WTC11 (cell line): Measurements from ENCODE around the gene ANKRD39. TPM values are rescaled to one million over a fixed set of nuclear protein-coding genes. Genes with fewer than 3 reads are reported as not detected.

ENCODE experiments used
- ATAC-seq: fragments of 200-7000 bp; cut with Tn5 transposase; 2 replicates; pipeline ENCODE4 v1.10.0; 2021; ENCODE audit warnings: mild to moderate bottlenecking, moderate library complexity
- CTCF ChIA-PET: fragments of 300-600 bp; sonication (Branson Sonifier 250); formaldehyde crosslinking; loops from one replicate; lab custom pipeline; 2021; ENCODE audit warnings: antibody characterized with exemption; lab: Charles Lee
- POLR2A ChIA-PET: fragments of 350-600 bp; sonication (Branson Sonifier 250); formaldehyde crosslinking; loops from one replicate; lab custom pipeline; 2021; ENCODE audit warnings: antibody characterized with exemption; lab: Charles Lee
- DNase-seq: peaks from one replicate; pipeline ENCODE4 v3.0.0; 2021; ENCODE audit warnings: low spot score
- H3K27ac Mint-ChIP-seq: 2 replicates; pipeline ENCODE4 v1.8.0; 2021; ENCODE audit warnings: mixed read lengths
- H3K27me3 Mint-ChIP-seq: 2 replicates; pipeline ENCODE4 v1.8.0; 2021; ENCODE audit warnings: low read depth, mild to moderate bottlenecking, moderate library complexity, mixed read lengths
- H3K36me3 Mint-ChIP-seq: 2 replicates; pipeline ENCODE4 v1.8.0; 2021; ENCODE audit warnings: mixed read lengths
- H3K4me1 Mint-ChIP-seq: 2 replicates; pipeline ENCODE4 v1.8.0; 2022; ENCODE audit warnings: mixed read lengths
- H3K4me3 Mint-ChIP-seq: 2 replicates; pipeline ENCODE4 v1.8.0; 2021; ENCODE audit warnings: mild to moderate bottlenecking, moderate library complexity, mixed read lengths
- H3K9me3 Mint-ChIP-seq: 2 replicates; pipeline ENCODE4 v1.8.0; 2021; ENCODE audit warnings: mixed read lengths
- ARID4B ChIP-seq: sonication (generic); formaldehyde crosslinking; IDR thresholded peaks from 2 replicates; pipeline ENCODE4 v1.8.0; 2023; ENCODE audit warnings: missing genetic modification reagents, mild to moderate bottlenecking, borderline replicate concordance
- CREB1 ChIP-seq: sonication (generic); formaldehyde crosslinking; IDR thresholded peaks from 2 replicates; pipeline ENCODE4 v1.8.0; 2023; ENCODE audit warnings: mild to moderate bottlenecking, missing genetic modification reagents
- GTF2I ChIP-seq: fragments of 250-450 bp; sonication (Bioruptor Pico); conservative IDR thresholded peaks from 2 replicates; pipeline ENCODE4 v1.4.0; 2021; ENCODE audit warnings: mild to moderate bottlenecking
- IRF2 ChIP-seq: sonication (generic); formaldehyde crosslinking; IDR thresholded peaks from 2 replicates; pipeline ENCODE4 v1.8.0; 2022; ENCODE audit warnings: low read depth, missing genetic modification reagents, borderline replicate concordance
- KAT7 ChIP-seq: sonication (generic); formaldehyde crosslinking; IDR thresholded peaks from 2 replicates; pipeline ENCODE4 v1.8.1; 2023; ENCODE audit warnings: missing genetic modification reagents, mild to moderate bottlenecking, borderline replicate concordance
- NR2C2 ChIP-seq: sonication (generic); formaldehyde crosslinking; IDR thresholded peaks from 2 replicates; pipeline ENCODE4 v1.8.0; 2022; ENCODE audit warnings: mild to moderate bottlenecking, missing genetic modification reagents
- OVOL2 ChIP-seq: fragments of 250-450 bp; sonication (Bioruptor Pico); IDR thresholded peaks from 2 replicates; pipeline ENCODE4 v1.9.0; 2021; ENCODE audit warnings: mild to moderate bottlenecking, borderline replicate concordance
- TEAD1 ChIP-seq: sonication (generic); formaldehyde crosslinking; IDR thresholded peaks from 2 replicates; pipeline ENCODE4 v1.8.0; 2022; ENCODE audit warnings: mild to moderate bottlenecking, missing genetic modification reagents
- USF2 ChIP-seq: sonication (generic); formaldehyde crosslinking; IDR thresholded peaks from 2 replicates; pipeline ENCODE4 v1.8.1; 2023; ENCODE audit warnings: mild to moderate bottlenecking, missing genetic modification reagents, moderate library complexity
- ZBTB43 ChIP-seq: sonication (generic); formaldehyde crosslinking; IDR thresholded peaks from 2 replicates; pipeline ENCODE4 v1.8.1; 2023; ENCODE audit warnings: mild to moderate bottlenecking, missing genetic modification reagents
- ZNF138 ChIP-seq: sonication (generic); formaldehyde crosslinking; conservative IDR thresholded peaks from 2 replicates; pipeline ENCODE4 v1.8.1; 2022; ENCODE audit warnings: mild to moderate bottlenecking, moderate library complexity, missing genetic modification reagents
- ZNF232 ChIP-seq: sonication (generic); formaldehyde crosslinking; IDR thresholded peaks from 2 replicates; pipeline ENCODE4 v1.8.0; 2022; ENCODE audit warnings: mild to moderate bottlenecking, missing genetic modification reagents
- ZNF263 ChIP-seq: sonication (generic); formaldehyde crosslinking; IDR thresholded peaks from 2 replicates; pipeline ENCODE4 v1.8.1; 2022; ENCODE audit warnings: low read depth, mild to moderate bottlenecking, moderate library complexity, missing genetic modification reagents
- ZNF532 ChIP-seq: fragments of 250-450 bp; sonication (Bioruptor Pico); IDR thresholded peaks from 2 replicates; pipeline ENCODE4 v1.9.0; 2021; ENCODE audit warnings: mild to moderate bottlenecking, borderline replicate concordance
- ZSCAN18 ChIP-seq: fragments of 250-450 bp; sonication (Bioruptor Pico); IDR thresholded peaks from 2 replicates; pipeline ENCODE4 v2.1.2; 2022; ENCODE audit warnings: mild to moderate bottlenecking, moderate library complexity
- total RNA-seq: library from RNA; stranded (reverse); gene quantifications from 3 replicates; pipeline ENCODE4 v1.2.3, GENCODE V29; 2021

The ANKRD39 gene
- total RNA-seq, 1 experiment from 2014 or later = 17.9 TPM

- no peaks in the 10 kb centered on the region for H3K36me3 Mint-ChIP-seq
- no peak for DNase-seq
- H3K4me3 Mint-ChIP-seq = no peak overlapping the region
- H3K4me1 Mint-ChIP-seq = peaks cover 19% of the 10 kb centered on the region
- no peak for TF ChIP-seq GTF2I (CRISPR knock-in tag)
- TF ChIP-seq NR2C2 = no peak
- no peak for TF ChIP-seq KAT7 (CRISPR knock-in tag)
- no peak for TF ChIP-seq CREB1 (CRISPR knock-in tag)
- no peak for TF ChIP-seq ZNF532
- TF ChIP-seq ZNF232 (CRISPR knock-in tag) = no peak
- TF ChIP-seq, all 79 proteins: peak for 0
- ChIA-PET POLR2A (no interaction called here), CTCF (interaction anchor here (0.9 to 7.2 kb wide), 6 partner anchors 12 to 48 kb away, joined by 3 to 56 read pairs (median 8); partner anchors contain the start of gene ANKRD39)
- no peak for ATAC-seq
- no peaks in the 10 kb centered on the region for H3K9me3 Mint-ChIP-seq
- no peak overlapping the region for H3K27ac Mint-ChIP-seq
- no peaks in the 10 kb centered on the region for H3K27me3 Mint-ChIP-seq
These were observed 45.5 kb upstream of the ANKRD39 start for GRCh38 chr2:96903318-96903717.

GRCh38 chr2:96900237-96900636 is 42.4 kb upstream of the ANKRD39 start:
- ChIA-PET POLR2A (no interaction called here), CTCF (interaction anchor here (0.7 to 2.1 kb wide), 5 partner anchors 21 to 109 kb away, joined by 3 to 8 read pairs (median 3); partner anchors contain the start of gene ANKRD39)
- no peak for ATAC-seq
- Mint-ChIP-seq H3K27me3 (no peaks in the 10 kb centered on the region; the same call in 1 of the 2 replicates), H3K27ac (no peak overlapping the region), H3K4me3 (no peak overlapping the region), H3K9me3 (no peaks in the 10 kb centered on the region), H3K4me1 (peaks cover 17% of the 10 kb centered on the region), H3K36me3 (no peaks in the 10 kb centered on the region)
- no peak for TF ChIP-seq OVOL2 (CRISPR knock-in tag)
- no peak for TF ChIP-seq ZSCAN18 (CRISPR knock-in tag)
- no peak for TF ChIP-seq ZNF263 (CRISPR knock-in tag)
- no peak for TF ChIP-seq IRF2 (CRISPR knock-in tag)
- TF ChIP-seq ZBTB43 (CRISPR knock-in tag) = no peak
- TF ChIP-seq TEAD1 (CRISPR knock-in tag) = no peak
- DNase-seq = no peak

GRCh38 chr2:96899413-96899741 is 41.6 kb upstream of the ANKRD39 start:
- Mint-ChIP-seq H3K27me3 (no peaks in the 10 kb centered on the region; the same call in 1 of the 2 replicates), H3K9me3 (no peaks in the 10 kb centered on the region), H3K4me1 (peaks cover 22% of the 10 kb centered on the region), H3K36me3 (no peaks in the 10 kb centered on the region), H3K4me3 (no peak overlapping the region), H3K27ac (no peak overlapping the region)
- DNase-seq (no peak), ATAC-seq (no peak)
- CTCF ChIA-PET = interaction anchor here (1.2 to 2.1 kb wide), 4 partner anchors 30 to 52 kb away, joined by 3 to 8 read pairs (median 4); partner anchors contain the start of gene ANKRD39
- POLR2A ChIA-PET = no interaction called here
- TF ChIP-seq ARID4B (CRISPR knock-in tag) = no peak
- TF ChIP-seq ZNF138 (CRISPR knock-in tag) = no peak
- TF ChIP-seq USF2 (CRISPR knock-in tag) = no peak
